NCI-H2227 treated with DMSO at 0.1 percent for 48 hours (cell line): Measurements from ENCODE around the gene TP53TG3.
"Not testable (repeated sequence)": the region's sequence is repeated elsewhere in the genome, so short reads cannot be mapped to it uniquely, and the experiment has no call there.

Source experiments
- DNase-seq: peaks from one replicate; lab custom pipeline; 2025; lab: John Stamatoyannopoulos, UW

Gene TP53TG3

GRCh38 chr16:32676065-32676464, at the start of gene TP53TG3:
TSS of gene TP53TG3 (minus strand) at chr16:32676165. CDS start at chr16:32676097, 68 bp downstream.
- DNase-seq, result not testable (repeated sequence)

GRCh38 chr16:32650876-32651275, 25.1 kb downstream of the TP53TG3 start:
- DNase-seq, result not testable (repeated sequence)

GRCh38 chr16:32647562-32647961, 28.4 kb downstream of the TP53TG3 start:
- not testable (repeated sequence) for DNase-seq

GRCh38 chr16:32646780-32647179, 29.2 kb downstream of the TP53TG3 start:
- not testable (repeated sequence) for DNase-seq

GRCh38 chr16:32646177-32646576, 29.8 kb downstream of the TP53TG3 start:
- not testable (repeated sequence) for DNase-seq

- not testable (repeated sequence) for DNase-seq
Measured at GRCh38 chr16:32645278-32645908, 30.6 kb downstream of the TP53TG3 start.

- DNase-seq, result not testable (repeated sequence)
Measured at GRCh38 chr16:32644715-32645114, 31.2 kb downstream of the TP53TG3 start.

- DNase-seq, result not testable (repeated sequence)
Measured at GRCh38 chr16:32637614-32638013, 38.4 kb downstream of the TP53TG3 start.

- not testable (repeated sequence) for DNase-seq
Measured at GRCh38 chr16:32632096-32632495, 43.9 kb downstream of the TP53TG3 start.
